Posterior vena cava (tissue), 2 donors: ENCODE data around the gene SRP68. TPM values are rescaled to one million over a fixed set of nuclear protein-coding genes. Genes with fewer than 3 reads are reported as not detected.
"Not testable (repeated sequence)": the region's sequence is repeated elsewhere in the genome, so short reads cannot be mapped to it uniquely, and the experiment has no call there.

Source experiments
- DNase-seq: peaks from one replicate; pipeline ENCODE4 v3.0.0-alpha.2; 2020; ENCODE audit warnings: low spot score
- intact Hi-C, 2 donors: fragments of 100-400 bp; cut with DNase I; formaldehyde crosslinking; loops; one replicate each; pipeline versions ENCODE4 v1.14.1 to v1.14.2; 2022 to 2023
- total RNA-seq, 2 donors: library from RNA; stranded (reverse); fragmentation: NEBNext Ultra II Directional; extraction: Animal tissue kit (Norgen Biotek cat#: 25700); gene quantifications; one replicate each; pipeline ENCODE4 v1.2.1, GENCODE V29; 2021
- donor health status: DM: yes; HTN: yes; CAD: no.
- donor health status: DM: yes; HTN: yes; CAD: no.

The SRP68 gene
- total RNA-seq, 2 donors from 2014 or later, result 45.3 to 49.1 TPM

GRCh38 chr17:76079535-76079955 is 7.2 kb upstream of the SRP68 start:
- peak; percentile 58 for DNase-seq
- intact Hi-C loops, result no loop called here

GRCh38 chr17:76078860-76079534 is 6.7 kb upstream of the SRP68 start, which contains the start of gene ZACN:
TSS of gene ZACN (plus strand) at chr17:76079182. CDS start at chr17:76079265, 83 bp downstream.
- intact Hi-C loops, result no loop called here
- peak; percentile 73 for DNase-seq

DNA sequence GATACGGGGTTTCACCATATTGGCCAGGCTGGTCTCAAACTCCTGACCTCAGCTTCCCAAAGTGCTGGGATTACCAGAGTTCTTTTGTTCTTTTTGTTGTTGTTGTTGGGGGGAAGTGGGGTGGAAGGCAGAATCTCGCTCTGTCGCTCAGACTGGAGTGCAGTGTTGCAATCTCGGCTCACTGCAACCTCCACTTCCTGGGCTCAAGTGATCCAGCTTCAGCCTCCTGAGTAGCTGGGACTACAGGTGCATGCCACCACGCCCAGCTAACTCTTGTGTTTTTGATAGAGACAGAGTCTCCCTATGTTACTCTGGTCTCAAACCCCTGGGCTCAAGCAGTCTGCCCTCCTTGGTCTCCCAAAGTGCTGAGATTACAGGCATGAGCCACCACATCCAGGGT is 6.1 kb upstream of the SRP68 start:
- DNase-seq, intact Hi-C loops: not testable (repeated sequence)

DNA sequence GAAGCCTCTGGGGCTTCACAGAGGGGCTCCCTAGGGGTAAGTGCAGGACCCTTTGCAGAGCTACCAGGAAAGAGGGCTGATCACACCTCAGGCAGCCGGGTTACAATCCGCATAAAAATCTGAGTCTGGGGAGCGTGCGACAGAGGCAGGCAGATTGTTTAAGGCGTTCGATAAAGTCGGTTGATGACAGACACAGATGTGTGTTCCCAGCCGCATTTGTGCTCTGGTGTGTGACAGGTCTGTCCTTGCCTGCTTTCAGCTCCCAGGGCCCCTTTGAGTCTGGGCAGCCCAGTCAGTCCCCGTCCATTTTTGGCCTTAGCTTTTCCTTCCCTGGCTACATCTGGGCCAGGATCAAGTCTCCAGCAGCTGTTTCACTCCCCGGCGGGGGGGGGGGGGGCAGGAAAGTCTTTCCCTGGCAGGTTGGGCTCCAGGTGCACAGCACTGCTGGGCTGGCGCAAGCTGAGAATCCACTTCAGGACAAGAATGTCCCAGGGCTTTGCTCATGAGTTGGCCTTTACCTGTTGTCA is 5.3 kb upstream of the SRP68 start:
- intact Hi-C loops, result no loop called here
- DNase-seq, result no peak

GRCh38 chr17:76076765-76077583 is 4.7 kb upstream of the SRP68 start:
- DNase-seq, result no peak
- intact Hi-C loops, result no loop called here

DNA sequence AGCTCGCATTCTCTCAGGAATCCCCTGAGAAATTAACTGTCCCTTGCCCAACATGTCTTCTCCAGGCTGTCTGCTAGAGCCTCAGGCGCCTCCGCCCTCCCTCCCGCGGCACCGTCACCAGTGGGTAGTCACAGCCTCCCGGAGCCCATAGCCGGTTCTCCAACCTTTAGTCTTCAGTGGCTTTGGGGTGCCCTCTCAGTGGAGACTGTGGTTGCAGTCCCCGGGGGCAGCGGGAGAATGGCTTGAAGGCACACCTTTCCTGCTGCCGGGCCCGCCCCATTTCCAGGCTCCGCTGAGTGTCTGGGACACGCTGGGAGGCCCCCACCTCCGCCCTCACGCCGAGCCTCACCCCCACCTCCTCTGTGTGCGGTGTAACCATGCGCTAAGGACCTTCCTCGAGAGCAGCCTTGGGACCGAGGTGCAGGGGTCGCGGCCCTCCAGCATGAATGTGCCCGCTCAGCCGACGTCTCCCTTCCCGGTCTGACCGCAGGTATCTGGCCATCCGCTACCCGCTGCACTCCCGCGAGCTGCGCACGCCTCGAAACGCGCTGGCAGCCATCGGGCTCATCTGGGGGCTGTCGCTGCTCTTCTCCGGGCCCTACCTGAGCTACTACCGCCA is 3.9 kb upstream of the SRP68 start:
- DNase-seq, result no peak
- intact Hi-C loops, result no loop called here

DNA sequence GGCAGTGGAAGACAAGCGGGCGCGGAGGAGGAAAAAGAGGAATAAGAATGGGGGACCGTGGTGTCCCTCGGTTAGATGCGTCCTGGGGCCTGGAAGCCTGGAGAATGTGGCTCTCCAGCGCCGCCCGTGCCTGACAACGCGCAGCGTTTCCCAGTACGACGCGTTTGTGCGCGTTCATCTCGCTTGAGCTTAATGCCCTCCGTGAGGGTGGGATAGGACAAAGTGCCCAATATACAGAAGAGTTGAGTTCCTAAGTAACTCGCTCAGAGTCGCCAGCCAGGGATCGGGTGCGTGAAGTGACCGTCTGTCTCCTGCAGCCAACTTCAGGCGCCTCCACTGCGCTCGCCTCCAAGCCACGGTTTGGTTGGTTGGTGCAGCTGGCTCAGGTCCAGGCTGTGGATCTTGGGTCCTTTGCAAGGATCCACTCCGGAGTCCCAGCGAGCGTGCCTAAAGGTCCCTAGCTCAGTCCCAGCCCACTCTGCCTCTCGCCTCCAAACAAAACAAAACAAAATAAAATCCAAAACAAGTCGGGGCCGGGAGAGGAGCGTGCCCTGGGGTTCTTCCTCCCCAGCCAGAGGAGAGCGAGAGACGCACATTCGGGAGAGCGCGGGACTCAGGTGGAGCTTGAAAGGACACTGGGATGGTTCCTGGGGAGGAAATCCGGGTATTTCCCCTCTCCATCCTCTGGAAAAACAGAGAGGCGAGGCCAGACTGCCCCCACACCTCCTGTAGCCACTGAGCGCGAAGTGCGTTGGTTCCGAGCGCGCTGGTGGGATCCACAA is 3.2 kb upstream of the SRP68 start:
- no peak for DNase-seq
- intact Hi-C loops, result no loop called here

GRCh38 chr17:76074390-76075363 is 2.4 kb upstream of the SRP68 start, which contains the start of gene GALR2:
TSS of gene GALR2 (plus strand) at chr17:76074781. CDS start at chr17:76074884, 103 bp downstream.
- intact Hi-C loops, result no loop called here
- no peak for DNase-seq

DNA sequence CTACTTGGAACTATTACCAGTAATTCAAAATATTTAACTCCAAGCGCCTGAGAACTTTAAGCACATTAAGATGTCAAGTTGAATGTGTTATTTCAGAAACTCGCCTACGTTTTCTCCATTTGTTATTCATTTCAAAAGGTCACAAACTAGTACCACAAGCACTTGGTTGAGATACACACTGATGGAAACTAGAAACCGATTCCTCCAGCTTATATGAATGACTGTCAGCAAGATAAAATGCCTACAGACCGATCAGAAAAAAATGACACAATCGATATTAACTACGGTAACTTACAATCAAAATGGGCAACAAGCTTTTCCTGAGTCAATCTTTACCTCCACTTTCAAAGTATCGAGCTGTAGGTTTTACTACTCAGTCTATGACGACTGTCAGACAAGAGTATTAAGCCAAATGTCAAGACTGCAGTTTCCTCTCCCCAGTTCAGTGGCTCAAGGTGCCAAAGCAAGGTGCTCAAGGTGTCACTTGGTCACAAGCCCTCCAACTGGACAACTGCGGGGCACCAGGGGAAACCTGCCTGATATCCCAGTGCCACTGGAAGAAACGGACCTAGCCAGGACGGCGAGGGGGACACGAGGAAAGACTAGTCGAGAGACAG is 678 bp downstream of the SRP68 start:
- DNase-seq, result no peak
- intact Hi-C loops, result no loop called here

- intact Hi-C loops, result no loop called here
- no peak for DNase-seq
These were observed 6.5 kb downstream of the SRP68 start for GRCh38 chr17:76065775-76066174.

DNA sequence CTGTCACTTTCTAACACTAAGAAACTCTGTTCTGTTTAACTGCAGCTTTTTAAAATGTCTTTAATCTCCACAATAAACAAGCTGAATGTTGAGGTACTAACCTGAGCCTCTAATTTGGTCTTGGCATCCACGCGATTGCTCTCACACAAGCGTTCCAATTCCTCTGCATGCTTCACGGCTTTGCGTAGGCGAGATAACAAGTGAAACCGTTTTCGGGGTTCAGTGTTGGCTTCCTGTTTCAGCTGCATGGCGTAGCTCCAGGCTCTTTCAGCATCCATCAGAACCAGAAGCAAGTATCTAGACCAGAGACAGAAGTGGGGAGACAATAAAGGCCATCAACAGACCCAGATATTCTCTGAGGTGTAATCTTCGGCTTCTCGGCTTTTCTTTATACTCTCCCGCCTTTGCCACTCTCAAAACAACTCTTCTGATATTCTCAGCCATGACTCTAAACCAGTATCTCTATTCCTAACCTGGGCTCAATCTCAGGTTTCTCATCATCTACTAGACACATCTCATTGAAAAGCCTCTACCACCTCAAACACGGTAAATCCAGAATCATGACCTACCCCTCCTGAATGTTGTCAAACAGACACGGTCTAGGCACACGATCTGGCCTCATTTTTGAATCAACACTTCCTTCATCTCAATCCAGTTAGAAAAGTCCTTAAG is 8.3 kb downstream of the SRP68 start:
- intact Hi-C loops, result no loop called here

GRCh38 chr17:76058264-76058663 is 14.1 kb downstream of the SRP68 start:
- intact Hi-C loops, DNase-seq: not testable (repeated sequence)

More for the DNA sequence above, 8.3 kb downstream of the SRP68 start:
- DNase-seq, result no peak

GRCh38 chr17:76056882-76057281 is 15.4 kb downstream of the SRP68 start:
- no peak for DNase-seq
- intact Hi-C loops, result no loop called here

- intact Hi-C loops, result no loop called here
- DNase-seq, result no peak
These were observed 18.2 kb downstream of the SRP68 start for GRCh38 chr17:76054112-76054476.

- DNase-seq, result no peak
- intact Hi-C loops, result no loop called here
These were observed 18.8 kb downstream of the SRP68 start for GRCh38 chr17:76053246-76054111.

DNA sequence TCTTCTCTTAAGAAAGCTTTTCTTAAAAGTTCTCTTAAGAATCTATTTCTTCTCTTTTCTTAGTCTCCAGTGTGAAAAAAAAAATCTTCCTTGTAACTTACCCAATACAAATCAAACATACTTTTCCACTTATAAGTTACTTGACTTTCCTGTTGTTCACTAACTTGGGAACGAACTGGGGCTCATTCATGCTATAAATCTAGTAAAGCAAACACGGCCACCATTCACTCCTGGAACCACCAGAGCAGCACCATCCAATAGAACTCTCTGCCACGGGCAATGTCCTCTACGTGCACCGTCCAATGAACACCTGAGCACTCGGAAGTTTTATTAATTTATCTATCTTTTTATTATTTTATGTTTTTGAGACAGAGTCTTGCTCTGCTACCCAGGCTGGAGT is 20.8 kb downstream of the SRP68 start:
- no peak for DNase-seq
- intact Hi-C loops, result no loop called here
